Activated CD4-positive, alpha-beta T cell treated with anti-CD3 and anti-CD28 coated beads, Interleukin-2, amount 10 ng/mL, durations not matched to agents 7 days and 5 days (primary cell): ENCODE results near the gene ATXN2. TPM values are rescaled to one million over a fixed set of nuclear protein-coding genes. Genes with fewer than 3 reads are reported as not detected.
"Not testable (repeated sequence)": the region's sequence is repeated elsewhere in the genome, so short reads cannot be mapped to it uniquely, and the experiment has no call there.

ENCODE experiments used
- CTCF ChIA-PET: fragments of 350-600 bp; sonication (Branson Sonifier 250); formaldehyde crosslinking; loops from one replicate; lab custom pipeline; 2021; ENCODE audit warnings: antibody characterized with exemption; lab: Charles Lee
- POLR2A ChIA-PET: fragments of 350-600 bp; sonication (Branson Sonifier 250); formaldehyde crosslinking; loops from one replicate; lab custom pipeline; 2021; ENCODE audit warnings: antibody characterized with exemption; lab: Charles Lee
- DNase-seq: peaks from one replicate; pipeline ENCODE4 v3.0.0-alpha.2; 2020
- H3K27ac Mint-ChIP-seq: one replicate; pipeline ENCODE4 v1.8.0; 2021; ENCODE audit warnings: mild to moderate bottlenecking, moderate library complexity, mixed read lengths
- H3K27me3 Mint-ChIP-seq: one replicate; pipeline ENCODE4 v1.8.0; 2021; ENCODE audit warnings: mixed read lengths
- H3K36me3 Mint-ChIP-seq: one replicate; pipeline ENCODE4 v1.8.0; 2021; ENCODE audit warnings: low read depth, mixed read lengths
- H3K4me1 Mint-ChIP-seq: one replicate; pipeline ENCODE4 v1.8.0; 2021; ENCODE audit warnings: mixed read lengths
- H3K4me3 Mint-ChIP-seq: one replicate; pipeline ENCODE4 v1.8.0; 2021; ENCODE audit warnings: mild to moderate bottlenecking, moderate library complexity, mixed read lengths
- H3K9me3 Mint-ChIP-seq: one replicate; pipeline ENCODE4 v1.8.0; 2021; ENCODE audit warnings: mixed read lengths
- total RNA-seq, 2 experiments: library from RNA; stranded (reverse); gene quantifications; one replicate each; pipeline ENCODE4 v1.2.3, GENCODE V29; 2021

Gene ATXN2
- 10 to 100 TPM; 42.0 to 46.8 TPM for total RNA-seq

GRCh38 chr12:111598637-111599452 is at the start of gene ATXN2:
Gene ATXN2 (minus strand): TSS chr12:111599315. CDS start chr12:111599034, 281 bp downstream.
- ChIA-PET POLR2A (interaction anchor here (0.6 kb wide), 2 partner anchors 841 to 1537 kb away, joined by 3 to 4 read pairs; no protein-coding TSS in a partner anchor), CTCF (no interaction called here)
- Mint-ChIP-seq H3K4me1 (peaks cover 34% of the 10 kb centered on the region), H3K27ac (peak within 1 kb of the TSS; percentile 89), H3K27me3 (no peaks in the 10 kb centered on the region), H3K36me3 (peaks cover 5% of the 10 kb centered on the region), H3K4me3 (peak within 1 kb of the TSS; percentile 82), H3K9me3 (no peaks in the 10 kb centered on the region)
- DNase-seq: peak; percentile 68

- CTCF ChIA-PET: interaction anchor here (1.3 kb wide), 1 partner anchor 11 kb away, joined by 3 read pairs; no protein-coding TSS in a partner anchor
- H3K27ac Mint-ChIP-seq: no peak overlapping the region
- peaks cover 32% of the 10 kb centered on the region for H3K36me3 Mint-ChIP-seq
- no peak overlapping the region for H3K4me3 Mint-ChIP-seq
- DNase-seq: no peak
- H3K4me1 Mint-ChIP-seq: peaks cover 3% of the 10 kb centered on the region
- H3K9me3 Mint-ChIP-seq: no peaks in the 10 kb centered on the region
- no peaks in the 10 kb centered on the region for H3K27me3 Mint-ChIP-seq
- POLR2A ChIA-PET: no interaction called here
These were observed 46.3 kb upstream of the ATXN2 start for GRCh38 chr12:111645433-111645832.

GRCh38 chr12:111643427-111643826 is 44.3 kb upstream of the ATXN2 start:
- H3K9me3 Mint-ChIP-seq: no peaks in the 10 kb centered on the region
- no peak for DNase-seq
- H3K4me1 Mint-ChIP-seq: peaks cover 3% of the 10 kb centered on the region
- no peaks in the 10 kb centered on the region for H3K27me3 Mint-ChIP-seq
- POLR2A ChIA-PET: no interaction called here
- H3K36me3 Mint-ChIP-seq: peaks cover 24% of the 10 kb centered on the region
- no peak overlapping the region for H3K27ac Mint-ChIP-seq
- CTCF ChIA-PET: interaction anchor here (0.6 to 1.2 kb wide), 2 partner anchors 9 to 647 kb away, joined by 3 to 5 read pairs; no protein-coding TSS in a partner anchor
- H3K4me3 Mint-ChIP-seq: no peak overlapping the region

GRCh38 chr12:111642681-111643426 is 43.7 kb upstream of the ATXN2 start:
- Mint-ChIP-seq H3K9me3 (no peaks in the 10 kb centered on the region), H3K27ac (no peak overlapping the region), H3K4me3 (no peak overlapping the region), H3K4me1 (peaks cover 3% of the 10 kb centered on the region), H3K27me3 (no peaks in the 10 kb centered on the region), H3K36me3 (peaks cover 23% of the 10 kb centered on the region)
- ChIA-PET CTCF (no interaction called here), POLR2A (no interaction called here)
- no peak for DNase-seq

- CTCF ChIA-PET: no interaction called here
These were observed 41.4 kb upstream of the ATXN2 start for GRCh38 chr12:111640506-111640905.

GRCh38 chr12:111638556-111638955 is 39.4 kb upstream of the ATXN2 start:
- no peak for DNase-seq
- Mint-ChIP-seq H3K9me3 (no peaks in the 10 kb centered on the region), H3K4me3 (no peak overlapping the region), H3K27me3 (no peaks in the 10 kb centered on the region), H3K27ac (no peak overlapping the region), H3K4me1 (no peaks in the 10 kb centered on the region), H3K36me3 (peaks cover 2% of the 10 kb centered on the region)
- POLR2A ChIA-PET: no interaction called here
- CTCF ChIA-PET: no interaction called here

More at GRCh38 chr12:111640506-111640905, 41.4 kb upstream of the ATXN2 start:
- peaks cover 8% of the 10 kb centered on the region for H3K36me3 Mint-ChIP-seq
- no peak overlapping the region for H3K4me3 Mint-ChIP-seq
- H3K27me3 Mint-ChIP-seq: no peaks in the 10 kb centered on the region
- no peaks in the 10 kb centered on the region for H3K4me1 Mint-ChIP-seq
- POLR2A ChIA-PET: no interaction called here
- no peaks in the 10 kb centered on the region for H3K9me3 Mint-ChIP-seq
- no peak overlapping the region for H3K27ac Mint-ChIP-seq
- no peak for DNase-seq

- Mint-ChIP-seq H3K4me3 (no peak overlapping the region), H3K27ac (no peak overlapping the region), H3K36me3 (no peaks in the 10 kb centered on the region), H3K9me3 (no peaks in the 10 kb centered on the region), H3K27me3 (no peaks in the 10 kb centered on the region), H3K4me1 (no peaks in the 10 kb centered on the region)
- no peak for DNase-seq
- ChIA-PET POLR2A (no interaction called here), CTCF (interaction anchor here (0.5 kb wide), 1 partner anchor 270 kb away, joined by 4 read pairs; no protein-coding TSS in a partner anchor)
These were observed 37.3 kb upstream of the ATXN2 start for GRCh38 chr12:111636209-111636945.

GRCh38 chr12:111635524-111635923 is 36.4 kb upstream of the ATXN2 start:
- Mint-ChIP-seq H3K9me3 (no peaks in the 10 kb centered on the region), H3K27me3 (no peaks in the 10 kb centered on the region), H3K27ac (no peak overlapping the region), H3K36me3 (no peaks in the 10 kb centered on the region), H3K4me3 (no peak overlapping the region), H3K4me1 (no peaks in the 10 kb centered on the region)
- POLR2A ChIA-PET: no interaction called here
- CTCF ChIA-PET: interaction anchor here (0.5 to 1.1 kb wide), 4 partner anchors 8 to 269 kb away, joined by 3 to 4 read pairs (median 3); no protein-coding TSS in a partner anchor
- DNase-seq: no peak

GRCh38 chr12:111628505-111629260 is 29.6 kb upstream of the ATXN2 start:
- Mint-ChIP-seq H3K36me3 (no peaks in the 10 kb centered on the region), H3K4me1 (no peaks in the 10 kb centered on the region), H3K27me3 (no peaks in the 10 kb centered on the region), H3K4me3 (no peak overlapping the region), H3K9me3 (no peaks in the 10 kb centered on the region), H3K27ac (no peak overlapping the region)
- ChIA-PET CTCF (interaction anchor here (0.6 to 1.2 kb wide), 3 partner anchors 10 to 133 kb away, joined by 3 to 4 read pairs (median 3); no protein-coding TSS in a partner anchor), POLR2A (no interaction called here)
- no peak for DNase-seq

- Mint-ChIP-seq H3K4me3 (no peak overlapping the region), H3K27ac (no peak overlapping the region), H3K36me3 (no peaks in the 10 kb centered on the region), H3K9me3 (no peaks in the 10 kb centered on the region), H3K27me3 (no peaks in the 10 kb centered on the region), H3K4me1 (no peaks in the 10 kb centered on the region)
- no peak for DNase-seq
- CTCF ChIA-PET: interaction anchor here (0.6 to 0.7 kb wide), 2 partner anchors 34 to 80 kb away, joined by 3 read pairs; no protein-coding TSS in a partner anchor
- POLR2A ChIA-PET: no interaction called here
These were observed 27.1 kb upstream of the ATXN2 start for GRCh38 chr12:111626230-111626629.

- Mint-ChIP-seq H3K4me3 (no peak overlapping the region), H3K4me1 (no peaks in the 10 kb centered on the region), H3K9me3 (no peaks in the 10 kb centered on the region), H3K36me3 (no peaks in the 10 kb centered on the region), H3K27ac (no peak overlapping the region), H3K27me3 (no peaks in the 10 kb centered on the region)
- POLR2A ChIA-PET: no interaction called here
- no peak for DNase-seq
- CTCF ChIA-PET: no interaction called here
These were observed 25.4 kb upstream of the ATXN2 start for GRCh38 chr12:111624540-111624939.

- H3K27me3 Mint-ChIP-seq, H3K4me1 Mint-ChIP-seq, H3K27ac Mint-ChIP-seq, POLR2A ChIA-PET, DNase-seq, H3K9me3 Mint-ChIP-seq, H3K4me3 Mint-ChIP-seq, H3K36me3 Mint-ChIP-seq: not testable (repeated sequence)
- CTCF ChIA-PET: interaction anchor here (0.6 to 0.7 kb wide), 2 partner anchors 88 to 494 kb away, joined by 3 to 7 read pairs; no protein-coding TSS in a partner anchor
These were observed 18.7 kb upstream of the ATXN2 start for GRCh38 chr12:111617841-111618240.
